AG09319 (cell line): ENCODE measurements around the gene LCK.
"Not testable (repeated sequence)": the region's sequence is repeated elsewhere in the genome, so short reads cannot be mapped to it uniquely, and the experiment has no call there.

ENCODE experiments used
- DNase-seq: peaks from one replicate; pipeline ENCODE4 v3.0.0-alpha.2; 2010; ENCODE audit warnings: low read depth; ENCODE audit errors: extremely low read depth
- CTCF ChIP-seq: IDR thresholded peaks from 2 replicates; pipeline ENCODE4 v1.5.1; 2011; ENCODE audit warnings: low read depth, mild to moderate bottlenecking, inconsistent platforms, low read length, moderate library complexity

LCK gene

GRCh38 chr1:32269744-32270143 is 18.7 kb downstream of the LCK start:
- TF ChIP-seq CTCF = no peak
- no peak for DNase-seq

GRCh38 chr1:32272557-32273390 is 21.7 kb downstream of the LCK start:
- no peak for DNase-seq
- TF ChIP-seq CTCF = no peak

GRCh38 chr1:32273391-32274208 is 22.5 kb downstream of the LCK start:
- DNase-seq = no peak
- no peak for TF ChIP-seq CTCF

- TF ChIP-seq CTCF = no peak
- DNase-seq = no peak
These were observed 23.7 kb downstream of the LCK start for GRCh38 chr1:32274646-32275340.

GRCh38 chr1:32275424-32275823 is 24.4 kb downstream of the LCK start:
- no peak for TF ChIP-seq CTCF
- DNase-seq = no peak

- TF ChIP-seq CTCF = no peak
- no peak for DNase-seq
These were observed 25.1 kb downstream of the LCK start for GRCh38 chr1:32276032-32276782.

- DNase-seq = not testable (repeated sequence)
These were observed 33.7 kb downstream of the LCK start for GRCh38 chr1:32284777-32285176.
